HG02870 (cell line): ENCODE data around the gene PSMB8.
"Not testable (repeated sequence)": the region's sequence is repeated elsewhere in the genome, so short reads cannot be mapped to it uniquely, and the experiment has no call there.

Source experiments
- ATAC-seq: cut with Tn5 transposase; IDR thresholded peaks from one replicate; pipeline ENCODE4 v1.9.1; 2021; ENCODE audit warnings: mild to moderate bottlenecking, moderate library complexity; ENCODE audit not compliant: unreplicated experiment

Gene PSMB8

DNA sequence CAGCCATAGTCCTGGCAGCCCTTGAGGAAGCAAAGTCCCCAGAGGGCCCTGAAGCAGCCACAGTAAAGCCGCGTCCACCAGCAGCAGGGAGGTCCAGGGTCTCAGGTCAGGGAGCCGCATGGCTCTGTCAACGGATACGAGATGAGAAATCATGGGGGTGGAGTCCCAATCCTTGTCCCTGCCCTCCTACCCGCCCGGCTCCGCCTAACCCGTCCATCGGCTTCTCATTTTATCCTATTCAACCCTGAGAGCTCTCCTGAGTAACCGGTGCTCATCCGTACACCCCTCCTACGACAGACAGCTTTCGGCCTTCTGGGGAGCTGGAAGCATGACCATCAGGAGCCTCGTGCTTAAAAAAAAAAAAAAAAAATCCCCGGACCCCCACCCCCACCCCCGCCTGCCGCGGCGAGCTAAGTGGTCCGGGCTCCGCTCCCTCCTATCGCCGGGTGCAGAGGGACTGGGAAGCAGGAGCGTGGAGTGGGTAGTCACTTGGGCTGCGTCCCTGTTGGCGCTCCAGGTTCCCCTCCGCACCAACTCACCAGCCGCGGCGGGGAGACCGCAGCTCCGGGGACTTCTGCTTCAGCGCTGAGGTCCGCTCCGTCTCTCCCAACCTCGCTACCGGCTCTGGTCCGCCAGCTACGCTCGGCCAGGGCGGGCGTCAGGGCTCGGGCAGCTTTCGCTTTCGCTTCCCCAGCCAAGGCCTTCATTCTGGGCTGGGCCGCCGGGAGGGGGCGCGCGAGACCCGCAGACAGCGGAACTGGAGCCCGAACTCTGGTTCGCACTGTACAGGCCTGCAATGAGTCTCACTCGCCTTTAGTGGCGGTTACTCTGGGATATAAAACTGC lies 5.5 kb downstream of the PSMB8 start, which contains the start of gene TAP2:
Gene TAP2 (minus strand): TSS at position 626 of the 845 bp plus-strand sequence. CDS start 506 bp downstream, at position 120.
- peak; percentile 78 for ATAC-seq

DNA sequence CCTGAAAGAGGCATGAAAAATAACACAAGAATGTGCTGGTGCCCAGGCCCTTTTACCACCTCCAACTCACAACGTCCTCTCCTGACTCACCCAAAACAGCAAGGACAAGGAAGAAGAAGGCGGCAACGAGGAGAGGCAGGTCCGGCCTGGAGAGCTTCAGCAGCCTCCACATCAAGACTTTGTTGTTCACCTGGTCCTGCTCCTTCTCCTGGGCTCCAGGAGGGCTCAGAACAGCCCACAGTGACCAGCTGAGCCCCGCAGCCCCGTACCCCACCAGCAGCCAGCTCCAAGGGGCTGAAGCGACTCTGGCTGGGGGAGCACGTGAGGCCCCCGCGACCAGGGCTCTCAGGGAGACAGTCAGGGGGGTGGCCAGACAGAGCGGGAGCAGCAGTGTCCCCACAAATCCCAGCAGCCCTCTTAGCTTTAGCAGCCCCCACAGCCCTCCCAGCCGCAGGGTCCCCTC lies 6.2 kb downstream of the PSMB8 start:
- no peak for ATAC-seq

DNA sequence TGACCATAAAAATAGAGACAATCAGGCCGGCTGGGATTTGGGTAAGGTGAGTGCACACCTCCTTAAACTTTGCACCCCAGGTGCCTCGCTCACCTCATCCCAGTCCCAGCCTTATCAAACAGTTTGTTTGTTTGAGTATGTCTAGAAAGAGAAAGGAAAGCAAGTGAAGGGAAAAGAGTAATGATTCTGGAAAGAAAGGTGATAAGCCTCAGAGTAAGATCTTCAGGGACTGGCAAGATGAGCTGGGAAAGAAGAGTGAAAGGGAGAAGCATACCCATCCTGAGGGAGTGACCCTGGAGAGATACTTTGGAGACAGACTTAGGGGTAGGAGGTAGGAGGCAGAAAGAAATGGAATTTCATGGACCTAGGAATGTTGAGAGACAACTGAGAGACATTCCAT lies 7.0 kb downstream of the PSMB8 start:
- no peak for ATAC-seq

DNA sequence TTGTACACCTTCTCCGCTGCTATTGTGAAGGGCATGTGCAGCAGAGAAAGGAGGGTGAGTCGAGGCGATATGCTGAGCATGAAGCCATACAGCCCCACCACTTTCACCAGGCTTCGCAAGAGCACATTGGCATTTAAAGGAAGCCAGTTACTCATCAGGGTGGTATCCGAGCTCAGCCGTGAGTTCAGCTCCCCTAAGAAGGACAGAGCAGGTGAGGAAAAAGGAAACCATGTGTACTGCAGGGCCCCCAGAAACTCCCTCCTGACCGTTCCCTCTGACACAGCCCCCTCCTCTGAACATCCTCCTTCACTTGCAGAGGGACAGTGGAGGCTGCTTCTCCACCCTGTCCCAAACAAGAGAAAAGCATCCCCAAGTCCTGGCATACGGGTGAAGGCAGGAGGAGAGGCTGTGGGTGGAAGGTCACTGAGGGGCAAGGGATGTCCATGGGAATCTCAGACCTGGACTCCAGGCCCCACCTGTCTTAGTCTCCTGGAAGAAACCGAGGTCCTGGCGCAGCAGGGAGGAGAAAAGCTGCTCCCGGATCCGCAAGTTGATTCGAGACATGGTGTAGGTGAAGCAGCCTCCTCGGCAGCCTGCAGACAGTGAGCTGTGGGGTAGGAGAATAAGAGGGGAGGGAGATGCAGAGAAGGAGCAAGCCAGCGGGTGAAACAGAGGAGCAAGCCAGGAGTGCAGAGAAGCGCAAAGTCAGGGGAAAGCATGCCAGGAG lies 8.5 kb downstream of the PSMB8 start:
- no peak for ATAC-seq

DNA sequence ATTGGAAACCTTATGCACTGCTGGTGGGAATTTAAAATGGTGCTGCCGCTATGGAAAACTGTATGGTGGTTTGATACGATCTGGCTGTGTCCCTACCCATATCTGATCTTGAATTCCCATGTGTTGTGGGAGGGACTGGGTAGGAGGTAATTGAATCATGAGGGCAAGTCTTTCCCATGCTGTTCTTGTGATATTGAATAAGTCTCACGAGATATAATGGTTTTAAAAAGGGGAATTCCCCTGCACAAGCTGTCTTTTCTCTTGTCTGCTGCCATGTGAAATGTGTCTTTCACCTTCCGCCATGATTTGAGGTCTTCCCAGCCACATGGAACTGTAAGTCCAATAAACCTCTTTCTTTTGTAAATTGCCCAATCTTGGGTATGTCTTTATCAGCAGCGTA lies 10.2 kb downstream of the PSMB8 start:
- no peak for ATAC-seq

DNA sequence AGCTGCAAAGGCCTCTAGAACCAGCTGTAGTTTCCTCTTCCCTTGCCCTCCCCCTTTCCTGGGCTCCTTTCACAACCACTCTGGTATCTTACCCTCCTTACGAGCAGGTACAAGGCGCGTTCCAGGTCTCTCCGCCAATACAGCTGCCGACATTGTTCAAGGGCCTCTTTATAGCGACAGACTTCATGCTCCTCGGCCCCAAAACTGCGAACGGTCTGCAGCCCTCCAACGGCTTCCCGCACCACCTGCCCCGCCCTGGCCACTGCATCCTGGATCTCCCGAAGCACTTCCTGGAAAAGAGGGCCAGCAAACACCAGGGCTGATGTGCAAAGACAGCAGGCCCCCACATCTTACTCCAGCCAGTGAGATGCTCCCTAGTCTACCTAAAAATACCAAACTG lies 11.3 kb downstream of the PSMB8 start:
- no peak for ATAC-seq

DNA sequence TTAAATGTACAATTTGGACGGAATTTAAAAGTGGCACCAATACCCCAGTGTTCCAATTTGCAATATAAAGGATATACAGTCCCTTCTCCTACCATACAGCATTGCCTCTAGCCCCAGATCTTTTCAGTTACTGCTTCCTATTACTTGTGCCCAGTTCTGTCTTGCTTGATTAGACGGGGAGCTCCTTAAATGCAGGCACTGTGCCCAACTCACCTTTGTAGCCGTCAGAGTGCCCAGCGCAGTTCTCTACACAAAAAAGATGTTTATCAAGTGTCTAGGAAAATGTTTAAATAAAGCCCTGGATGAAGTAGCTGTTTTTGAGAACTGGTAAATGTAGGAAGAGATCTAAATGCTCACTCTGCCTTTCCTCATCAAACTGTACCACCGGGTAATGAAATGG lies 12.9 kb downstream of the PSMB8 start:
- no peak for ATAC-seq

DNA sequence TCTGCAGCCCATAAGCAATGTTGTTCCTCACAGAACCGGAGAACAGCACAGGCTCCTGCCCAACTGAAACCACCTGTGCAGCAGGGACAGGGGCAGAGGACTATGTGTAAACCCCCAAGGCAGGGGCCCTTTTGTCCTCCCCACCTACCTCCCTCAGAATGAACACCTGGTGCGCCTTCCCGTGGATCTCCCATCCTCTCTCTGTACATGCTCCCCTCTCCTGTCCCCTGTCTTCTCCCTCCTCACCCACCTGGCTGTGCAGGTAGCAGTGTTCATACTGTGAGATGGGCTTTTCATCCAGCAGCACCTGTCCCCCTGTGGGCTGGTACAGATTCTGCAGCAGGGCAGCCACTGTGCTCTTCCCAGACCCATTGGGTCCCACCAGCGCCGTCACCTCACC lies 13.8 kb downstream of the PSMB8 start:
- ATAC-seq, result no peak

DNA sequence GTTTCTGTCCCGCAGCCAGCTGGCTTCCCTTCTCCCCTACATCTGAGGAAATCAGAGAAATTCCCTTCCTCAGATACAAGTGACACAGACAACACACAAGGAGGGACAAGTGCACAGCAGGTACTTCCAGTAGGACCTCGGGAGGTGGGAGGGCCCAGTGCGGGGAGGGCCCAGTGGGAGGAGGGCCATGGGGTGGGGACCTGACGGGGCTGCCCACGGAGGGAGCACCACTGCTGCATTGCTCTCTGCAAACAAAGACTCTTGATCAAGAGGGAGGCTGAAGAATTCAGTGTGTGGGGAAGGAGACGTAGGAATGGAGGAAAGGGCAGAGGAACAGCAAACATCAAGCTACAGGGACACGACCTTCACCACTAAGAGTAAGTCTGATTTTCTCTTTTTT lies 14.4 kb downstream of the PSMB8 start:
- no peak for ATAC-seq

DNA sequence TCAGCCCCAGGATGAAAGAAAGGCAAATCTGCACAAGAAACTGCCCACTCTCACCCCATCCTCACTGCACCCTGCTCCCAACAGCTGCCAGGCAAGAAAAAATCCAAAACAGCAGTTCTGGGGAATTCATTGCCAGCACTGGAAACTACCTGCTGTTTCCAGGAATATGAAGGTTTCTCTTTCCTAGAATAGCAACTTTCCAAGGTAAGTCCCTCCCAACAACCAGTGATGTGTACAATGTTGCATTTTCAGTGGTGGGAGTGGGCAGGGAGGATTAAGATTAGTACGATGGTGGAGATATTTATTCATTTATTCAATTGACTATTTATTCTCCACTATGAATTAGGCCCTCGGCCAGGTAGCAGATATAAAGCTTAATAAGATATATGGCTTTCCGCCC lies 16.8 kb downstream of the PSMB8 start:
- no peak for ATAC-seq

DNA sequence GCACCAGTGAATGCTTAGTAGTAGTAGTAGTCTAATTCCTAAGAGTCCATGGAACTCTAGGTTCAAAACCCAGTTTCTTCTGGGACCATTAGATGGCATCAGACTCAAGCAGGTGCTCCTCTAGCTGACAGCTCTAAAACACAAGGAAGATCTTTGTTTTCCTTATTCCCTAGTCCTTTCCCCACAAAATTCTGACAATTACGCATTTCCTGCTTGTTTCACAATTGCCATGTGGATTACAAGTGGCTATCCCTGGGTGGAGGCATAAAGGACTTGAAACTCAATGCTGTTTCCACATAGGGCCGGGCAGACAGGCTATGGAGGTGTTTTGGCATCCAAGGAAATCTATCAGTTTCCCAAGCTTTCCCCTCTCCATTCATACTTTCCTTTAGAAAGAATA lies 17.9 kb downstream of the PSMB8 start:
- ATAC-seq, result no peak

DNA sequence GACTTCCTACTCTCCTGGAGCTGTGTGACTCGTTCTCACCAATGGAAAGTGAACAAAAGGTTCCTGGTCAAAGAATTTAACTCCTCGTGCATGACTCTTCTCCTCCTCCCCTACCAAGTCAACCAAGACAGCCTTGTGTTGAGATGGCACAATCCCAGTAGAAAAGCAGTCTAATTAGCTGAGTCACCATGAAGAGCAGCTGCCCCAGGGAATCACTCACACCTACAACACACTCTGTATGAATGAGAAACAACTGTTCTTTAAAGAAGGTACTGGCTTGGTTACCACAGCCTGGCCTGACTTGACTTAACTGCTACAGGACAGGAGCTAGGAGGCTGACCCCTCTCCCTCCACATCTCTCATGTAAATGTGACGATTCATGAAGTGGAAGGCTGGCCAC lies 24.1 kb downstream of the PSMB8 start:
- no peak for ATAC-seq

DNA sequence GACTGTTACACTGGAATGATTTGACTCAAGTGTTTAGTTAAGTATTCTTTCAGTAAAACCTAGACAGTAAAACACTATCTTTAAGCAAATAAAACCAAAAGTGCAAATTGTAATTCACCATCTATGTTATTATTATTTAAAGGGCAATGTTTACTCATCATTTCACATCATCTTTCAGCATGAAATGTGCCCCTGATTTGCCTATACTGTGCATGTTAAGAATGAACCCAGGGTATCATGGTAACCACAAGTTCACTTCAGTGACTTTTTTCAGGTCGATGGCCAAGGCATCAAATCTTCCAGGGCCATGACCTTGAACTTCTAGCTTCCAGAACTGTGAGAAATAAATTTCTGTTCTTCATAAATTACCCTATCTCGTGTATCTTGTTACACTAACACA lies 25.0 kb downstream of the PSMB8 start:
- ATAC-seq, result no peak

DNA sequence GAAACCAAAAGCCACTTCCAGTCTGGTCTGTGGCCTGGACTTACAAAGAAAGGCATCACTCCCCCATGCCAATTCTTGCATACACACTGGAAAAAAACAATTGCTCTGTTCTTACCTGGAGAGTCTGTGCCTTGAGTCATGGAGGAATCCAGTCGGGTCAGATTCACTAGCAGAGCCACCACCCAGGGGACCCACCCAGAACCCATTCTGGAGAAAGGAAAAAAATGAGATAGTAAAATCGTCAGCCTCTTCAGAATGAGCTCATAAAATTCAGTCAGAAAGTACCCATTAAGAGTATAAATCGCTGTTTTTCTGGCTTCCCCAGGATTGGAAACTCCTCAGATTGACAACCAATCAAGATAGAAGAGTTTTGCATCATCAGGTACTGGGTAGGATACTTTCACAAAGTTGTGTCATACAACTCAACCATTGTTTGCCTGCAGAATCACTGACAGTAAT lies 27.1 kb downstream of the PSMB8 start, which contains the start of gene HLA-DOB:
Gene HLA-DOB (minus strand): TSS at position 257 of the 459 bp plus-strand sequence. CDS start 51 bp downstream, at position 206.
- no peak for ATAC-seq

DNA sequence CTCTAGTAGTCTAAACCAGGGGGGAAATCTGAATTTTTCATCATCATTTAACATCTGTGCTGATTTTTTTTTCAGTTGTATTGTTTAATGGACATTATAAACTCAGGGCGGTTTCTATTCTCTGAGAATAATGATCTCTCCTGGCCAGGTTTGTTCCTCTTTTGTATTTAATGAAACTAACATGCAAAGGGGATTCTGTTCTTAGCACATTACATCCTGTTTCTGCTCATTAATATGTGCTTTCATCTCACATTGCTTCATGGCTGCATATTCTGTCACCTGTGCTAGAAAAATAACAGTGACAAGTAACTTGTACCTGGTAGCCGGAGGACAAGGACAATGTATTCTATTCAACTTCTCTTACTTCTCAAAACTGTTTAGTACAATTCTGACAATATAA lies 27.9 kb downstream of the PSMB8 start:
- peak; percentile 46 for ATAC-seq

DNA sequence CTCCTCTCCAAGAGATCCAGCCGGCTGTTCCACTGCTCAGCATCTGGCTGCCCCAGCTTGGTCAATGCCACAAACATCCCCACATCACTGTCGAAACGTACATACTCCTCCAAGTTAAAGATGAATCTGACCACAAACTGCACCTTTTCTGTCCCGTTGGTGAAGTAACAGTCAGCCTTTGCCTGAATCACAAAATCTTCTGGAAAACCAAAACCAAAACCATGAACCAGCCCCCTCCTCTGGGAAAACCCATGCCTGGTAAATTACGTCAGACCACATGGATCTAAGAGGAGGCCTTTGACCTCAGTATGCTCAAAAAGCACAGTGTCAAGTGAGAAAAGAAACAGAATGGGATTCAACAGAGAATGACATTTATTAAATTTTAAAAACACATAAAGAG lies 28.7 kb downstream of the PSMB8 start:
- no peak for ATAC-seq

DNA sequence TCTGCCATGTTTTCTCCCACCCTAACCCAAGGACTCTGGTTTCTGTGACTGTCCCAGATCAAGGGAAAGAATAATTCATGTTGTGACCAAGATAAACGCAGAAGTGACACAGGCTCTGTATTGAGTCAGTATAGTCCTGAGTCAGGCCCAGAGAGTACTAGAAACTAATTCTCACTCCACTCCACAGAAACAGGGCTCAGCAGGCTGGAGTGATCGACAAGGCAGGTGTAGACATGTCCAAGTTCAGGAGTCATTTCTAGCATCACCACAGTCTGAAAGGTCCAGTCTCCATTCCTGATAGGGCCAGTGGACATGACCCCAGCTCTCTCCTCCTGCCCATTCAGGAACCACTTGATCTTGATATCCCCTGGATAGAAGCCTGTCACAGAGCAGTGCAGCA lies 29.7 kb downstream of the PSMB8 start:
- ATAC-seq, result no peak

DNA sequence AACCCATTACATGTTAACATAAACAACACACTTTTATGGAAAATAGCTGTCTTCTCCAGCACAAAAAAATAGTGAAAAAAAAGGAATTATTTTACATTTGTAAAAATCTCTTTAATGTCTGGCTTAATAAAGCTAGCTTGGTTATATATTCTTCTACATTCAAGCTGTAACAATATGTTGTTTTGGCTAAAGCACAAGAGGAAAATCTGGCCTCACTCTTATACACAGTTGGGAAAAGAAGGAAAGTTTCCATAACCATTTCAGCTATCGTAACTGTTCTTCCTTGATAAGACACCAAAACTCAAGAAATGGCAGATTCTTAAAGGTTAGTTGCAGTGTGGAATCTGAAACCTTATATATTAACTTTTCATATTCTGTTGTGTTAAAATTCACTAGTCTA lies 34.7 kb downstream of the PSMB8 start:
- no peak for ATAC-seq

DNA sequence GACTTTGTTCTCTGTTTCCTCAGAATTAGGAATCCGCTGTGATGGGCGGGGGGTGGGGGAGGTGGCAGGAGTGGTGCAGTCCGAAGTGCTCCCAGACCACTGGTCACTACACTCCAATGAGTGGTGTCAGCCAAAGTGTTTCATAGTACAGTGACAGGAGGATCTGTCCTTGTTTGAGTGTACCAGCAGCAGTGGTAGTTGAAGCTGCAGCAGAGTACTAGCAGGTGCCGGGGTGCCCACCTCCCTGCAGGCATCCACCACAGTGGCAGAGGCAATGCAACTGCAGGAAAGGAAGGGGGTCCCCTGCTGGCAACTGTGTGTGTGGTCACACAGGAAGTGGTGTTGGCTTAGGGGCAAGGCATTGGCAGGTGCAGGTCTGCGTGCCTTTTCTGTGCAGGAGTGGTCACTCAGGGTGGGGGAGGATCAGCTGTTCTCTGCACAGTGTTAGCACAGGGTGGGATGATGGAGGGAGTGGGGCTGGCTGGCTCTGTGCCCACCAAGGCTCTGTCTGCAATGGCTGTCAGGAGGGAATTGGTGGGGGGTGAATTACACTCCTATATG lies 36.7 kb downstream of the PSMB8 start:
- ATAC-seq, result no peak

DNA sequence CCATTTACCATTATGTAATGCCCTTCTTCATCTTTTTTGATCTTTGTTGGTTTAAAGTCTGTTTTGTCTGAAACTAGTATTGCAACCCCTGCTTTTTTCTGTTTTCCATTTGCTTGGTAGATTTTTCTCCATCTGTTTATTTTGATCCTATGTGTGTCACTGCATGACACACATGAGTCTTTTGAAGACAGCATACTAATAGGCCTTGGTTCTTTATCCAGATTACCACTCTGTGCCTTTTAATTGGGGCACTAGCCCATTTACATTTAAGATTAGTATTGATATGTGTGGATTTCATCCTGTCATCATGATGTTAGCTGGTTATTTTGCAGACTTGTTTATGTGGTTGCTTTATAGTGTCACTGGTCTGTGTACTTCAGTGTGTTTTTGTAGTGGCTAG lies 38.4 kb downstream of the PSMB8 start:
- ATAC-seq, result not testable (repeated sequence)

DNA sequence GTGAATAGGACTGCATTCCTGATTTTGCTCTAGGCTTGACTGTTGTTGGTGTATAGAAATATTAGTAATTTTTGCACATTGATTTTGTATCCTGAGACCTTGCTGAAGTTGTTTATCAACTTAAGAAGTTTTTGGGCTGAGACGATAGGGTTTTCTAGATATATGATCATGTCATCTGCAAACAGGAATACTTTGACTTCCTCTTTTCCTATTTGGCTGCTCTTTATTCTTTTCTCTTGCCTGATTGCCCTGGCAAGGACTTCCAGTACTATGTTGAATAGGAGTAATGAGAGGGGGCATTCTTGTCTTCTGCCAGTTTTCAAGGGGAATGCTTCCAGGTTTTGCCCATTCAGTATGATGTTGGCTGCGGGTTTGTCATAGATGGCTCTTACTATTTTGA lies 40.4 kb downstream of the PSMB8 start:
- no peak for ATAC-seq

DNA sequence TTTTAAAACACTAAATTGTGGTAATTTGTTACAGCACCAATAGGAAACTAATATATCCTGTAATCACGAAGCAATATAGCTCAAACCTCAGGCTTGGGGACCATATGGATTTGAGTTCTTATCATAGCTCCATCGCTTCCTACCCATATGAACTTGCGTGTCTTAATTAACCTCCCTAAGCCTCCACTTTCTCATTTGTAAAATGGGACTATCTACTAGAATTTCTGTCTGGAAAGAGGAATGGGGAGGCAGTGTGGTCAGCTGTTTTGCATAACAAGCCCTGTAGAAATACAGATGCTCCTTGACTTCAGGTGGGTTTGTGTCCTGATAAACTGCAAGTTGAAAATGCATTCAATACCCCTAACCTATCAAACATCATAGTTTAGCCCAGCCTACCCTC lies 44.1 kb downstream of the PSMB8 start:
- no peak for ATAC-seq
